Measurements from ENCODE around the gene VSIG1. TPM values are rescaled to one million over a fixed set of nuclear protein-coding genes. Genes with fewer than 3 reads are reported as not detected.

VSIG1 gene
- total and polyA plus RNA-seq, 11 donors, result 0.22 to 0.35 (median 0.25) TPM; not detected in 8

DNA sequence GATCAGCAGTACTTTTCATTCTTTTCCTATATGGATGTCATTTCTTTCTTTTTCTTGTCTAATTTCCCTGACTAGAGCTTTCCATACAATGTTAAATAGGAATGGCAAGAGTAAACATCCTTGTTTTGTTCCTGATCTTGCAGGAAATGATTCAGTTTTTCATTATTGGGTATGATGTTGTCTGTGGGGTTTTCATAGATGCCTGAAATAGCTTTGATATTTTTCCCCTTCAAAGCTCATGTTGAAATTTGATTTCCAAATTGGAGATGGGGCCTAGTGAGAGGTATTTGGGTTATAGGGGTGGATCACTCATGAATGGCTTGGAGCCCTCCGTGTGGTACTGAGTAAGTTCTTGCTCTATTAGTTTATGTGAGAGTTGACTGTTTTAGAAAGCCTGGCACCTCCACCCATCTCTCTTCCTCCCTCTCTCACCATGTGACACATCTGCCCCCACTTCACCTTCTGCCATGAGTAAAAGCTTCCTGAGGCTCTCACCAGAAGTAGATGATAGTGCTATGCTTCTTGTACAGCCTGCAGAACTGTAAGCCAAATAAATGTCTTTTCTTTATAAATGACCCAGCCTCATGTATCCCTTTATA, 22.3 kb upstream of the VSIG1 start:
- no peaks in the 10 kb centered on the region for H3K9me3 ChIP-seq

DNA sequence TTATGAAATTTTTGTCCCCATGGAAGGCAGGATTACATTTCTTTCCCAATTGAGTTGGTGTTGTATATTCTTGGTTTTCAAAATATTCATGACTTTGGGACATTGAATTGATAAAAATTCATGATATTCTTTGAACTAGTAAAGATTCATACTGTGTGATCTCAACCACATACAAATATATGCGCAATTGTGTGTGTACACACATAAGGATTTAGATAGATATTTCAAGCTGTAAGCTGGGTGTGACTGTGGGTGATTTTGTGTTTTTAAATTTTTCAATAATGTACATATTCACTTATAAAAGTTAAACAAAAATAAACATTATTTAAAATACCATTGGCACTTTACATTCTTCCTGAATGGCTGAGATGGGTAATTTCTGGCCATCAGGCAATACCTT, 19.5 kb upstream of the VSIG1 start:
- Histone ChIP-seq H3K27me3 (peaks cover 0 to 40% (median 0%) of the 10 kb centered on the region in 9 donors), H3K9me3 (no peaks in the 10 kb centered on the region), H3K4me1 (no peaks in the 10 kb centered on the region), H3K4me3 (no peak overlapping the region), H3K27ac (no peak overlapping the region), H3K36me3 (no peaks in the 10 kb centered on the region)
- no peak for TF ChIP-seq CTCF (IDR thresholded peaks at IDR 0.05)
- no peak for TF ChIP-seq POLR2A (IDR thresholded peaks at IDR 0.05)
- DNase-seq, result no peak
- intact Hi-C loops (cut with DNase I), result loop anchor here in 1 of 10 donors (10.0 kb wide), 1 partner anchor 49 kb away; no protein-coding TSS in a partner anchor
- ATAC-seq, result no peak
- WGBS, 4 donors, result 83 to 100% (median 94%) methylated on average over 1 of the region's 1 CpG

More for the DNA sequence above, 22.3 kb upstream of the VSIG1 start:
- no peak for ATAC-seq
- no peaks in the 10 kb centered on the region for H3K4me1 ChIP-seq
- H3K27me3 ChIP-seq, result peaks cover 0 to 35% (median 0%) of the 10 kb centered on the region in 9 donors
- no peak overlapping the region for H3K4me3 ChIP-seq
- WGBS, 4 donors, result 43 to 86% (median 64%) methylated on average over 1 of the region's 1 CpG
- TF ChIP-seq POLR2A (IDR thresholded peaks at IDR 0.05) (no peak), CTCF (IDR thresholded peaks at IDR 0.05) (no peak)
- no peaks in the 10 kb centered on the region for H3K36me3 ChIP-seq
- no peak for DNase-seq
- intact Hi-C loops (cut with DNase I), result loop anchor here in 5 of 10 donors (5.0 to 10.0 kb wide), 3 partner anchors 50 to 115 kb away; no protein-coding TSS in a partner anchor
- H3K27ac ChIP-seq, result no peak overlapping the region

GRCh38 chrX:108025954-108026600, 18.8 kb upstream of the VSIG1 start:
- no peak for TF ChIP-seq POLR2A (IDR thresholded peaks at IDR 0.05)
- TF ChIP-seq CTCF (IDR thresholded peaks at IDR 0.05), result no peak
- H3K4me1 ChIP-seq, result no peaks in the 10 kb centered on the region
- no peaks in the 10 kb centered on the region for H3K36me3 ChIP-seq
- H3K27ac ChIP-seq, result no peak overlapping the region
- ATAC-seq (no peak), DNase-seq (no peak)
- H3K27me3 ChIP-seq, result peaks cover 0 to 35% (median 0%) of the 10 kb centered on the region in 9 donors
- WGBS, 4 donors, result 65 to 89% (median 71%) methylated on average over 2 of the region's 2 CpGs
- intact Hi-C loops (cut with DNase I), result loop anchor here in 1 of 10 donors (10.0 kb wide), 1 partner anchor 49 kb away; no protein-coding TSS in a partner anchor
- H3K9me3 ChIP-seq, result no peaks in the 10 kb centered on the region
- H3K4me3 ChIP-seq, result no peak overlapping the region

- Histone ChIP-seq H3K27ac (no peak overlapping the region), H3K4me3 (no peak overlapping the region), H3K27me3 (peaks cover 0 to 41% (median 0%) of the 10 kb centered on the region in 9 donors), H3K9me3 (no peaks in the 10 kb centered on the region), H3K4me1 (no peaks in the 10 kb centered on the region), H3K36me3 (no peaks in the 10 kb centered on the region)
- intact Hi-C loops (cut with DNase I), result loop anchor here in 1 of 10 donors (10.0 kb wide), 1 partner anchor 46 kb away; no protein-coding TSS in a partner anchor
- ATAC-seq (no peak), DNase-seq (no peak)
- 73 to 85% (median 75%) methylated on average over 1 of the region's 1 CpG for WGBS, 4 donors
- TF ChIP-seq POLR2A (IDR thresholded peaks at IDR 0.05) (no peak), CTCF (IDR thresholded peaks at IDR 0.05) (no peak)
Observed at GRCh38 chrX:108028854-108029253, 16.0 kb upstream of the VSIG1 start.
